ENCODE data around the gene KCNA5.

GRCh38 chr12:4997939-4998338 lies 45.7 kb upstream of the KCNA5 start:
- TF ChIP-seq CTCF (IDR thresholded peaks at IDR 0.05) = no peak
- no peak for TF ChIP-seq POLR2A (IDR thresholded peaks at IDR 0.05)
- no peak for TF ChIP-seq POLR2AphosphoS5 (IDR thresholded peaks at IDR 0.05)
